RWPE1 (cell line): ENCODE results near the gene PREB.
"Not testable (repeated sequence)": the region's sequence is repeated elsewhere in the genome, so short reads cannot be mapped to it uniquely, and the experiment has no call there.

ENCODE experiments used
- CTCF ChIA-PET: fragments of 350-600 bp; sonication (Branson Sonifier 250); formaldehyde crosslinking; extraction: SDS; loops from one replicate; lab custom pipeline; 2021; lab: Yijun Ruan, JAX
- POLR2A ChIA-PET: fragments of 400-600 bp; formaldehyde crosslinking; extraction: SDS; loops from one replicate; lab custom pipeline; 2020; ENCODE audit warnings: antibody characterized with exemption; ENCODE audit not compliant: low non-redundant PET; lab: Yijun Ruan, JAX
- DNase-seq: peaks from one replicate; pipeline ENCODE4 v3.0.0; 2012; ENCODE audit warnings: low spot score
- H3K27ac ChIP-seq: fragments of 450-650 bp; 2 replicates; pipeline ENCODE4 v1.5.1; 2017
- CTCF ChIP-seq: fragments of 450-650 bp; conservative IDR thresholded peaks from 2 replicates; pipeline ENCODE4 v1.5.1; 2017; ENCODE audit warnings: low read depth, mild to moderate bottlenecking

Gene PREB

DNA sequence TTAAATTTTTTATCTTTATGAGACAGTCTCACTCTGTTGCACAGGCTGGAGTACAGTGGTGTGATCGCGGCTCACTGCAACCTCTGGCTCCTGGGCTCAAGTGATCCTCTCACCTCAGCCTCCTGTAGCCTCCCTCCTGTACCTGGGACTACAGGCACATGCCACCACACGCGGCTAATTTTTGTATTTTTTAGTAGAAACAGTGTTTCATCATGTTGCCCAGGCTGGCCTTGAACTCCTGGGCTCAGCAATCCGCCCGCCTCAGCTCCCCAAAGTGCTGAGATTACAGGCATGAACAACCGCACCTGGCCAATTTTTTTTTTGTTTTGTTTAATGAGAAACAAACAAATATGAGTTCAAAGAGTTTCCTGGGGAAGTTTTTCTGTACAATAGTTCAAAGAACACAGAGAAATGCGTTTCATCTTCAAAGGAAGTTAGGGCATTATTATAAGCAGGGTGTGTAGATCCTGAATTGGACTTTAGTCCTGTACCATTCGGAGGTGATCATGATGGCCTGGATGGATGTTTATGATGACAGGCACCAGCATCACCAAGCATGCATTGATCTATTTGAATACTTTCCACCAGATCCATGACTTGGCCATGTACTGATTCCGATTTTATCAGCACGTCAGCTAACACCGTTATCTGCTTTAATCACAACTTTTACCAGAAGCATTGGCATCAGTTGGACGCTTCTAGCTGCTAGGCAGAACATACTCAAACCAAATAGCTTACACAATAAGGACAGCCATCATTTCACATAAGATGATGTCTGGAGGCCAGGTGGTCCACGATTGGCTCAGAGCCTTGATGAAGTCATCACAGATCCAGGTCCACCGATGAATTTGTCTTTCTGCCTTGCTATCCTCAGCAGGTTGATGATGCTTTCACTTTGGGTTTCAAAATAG, 43.3 kb upstream of the PREB start:
- ChIA-PET POLR2A (no interaction called here), CTCF (interaction anchor here (0.6 to 0.7 kb wide), 2 partner anchors 16 to 75 kb away, joined by 3 read pairs; no protein-coding TSS in a partner anchor)

DNA sequence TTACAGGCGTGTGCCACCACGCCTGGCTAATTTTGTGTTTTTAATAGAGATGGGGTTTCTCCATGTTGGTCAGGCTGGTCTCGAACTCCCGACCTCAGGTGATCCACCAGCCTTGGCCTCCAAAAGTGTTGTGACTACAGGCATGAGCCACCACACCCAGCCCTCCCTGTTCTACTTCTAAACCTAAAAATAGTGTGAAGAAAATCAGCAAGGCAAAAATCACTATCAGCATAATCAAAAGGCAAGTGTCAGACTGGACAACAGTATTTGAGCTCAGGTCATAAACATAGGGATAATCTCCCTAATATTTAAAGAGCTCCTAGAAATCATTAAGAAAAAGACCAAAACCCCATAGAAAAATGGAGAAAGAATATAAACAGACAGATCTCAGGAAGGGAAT, 41.3 kb upstream of the PREB start:
- POLR2A ChIA-PET, CTCF ChIA-PET: not testable (repeated sequence)

More for the DNA sequence above, 43.3 kb upstream of the PREB start:
- no peak for DNase-seq
- no peak for TF ChIP-seq CTCF
- H3K27ac ChIP-seq: no peak overlapping the region

GRCh38 chr2:27175330-27175729, 40.9 kb upstream of the PREB start:
- DNase-seq: no peak
- ChIA-PET CTCF (no interaction called here), POLR2A (interaction anchor here (0.7 kb wide), 1 partner anchor 11 kb away, joined by 6 read pairs; no protein-coding TSS in a partner anchor)
- TF ChIP-seq CTCF: no peak
- no peak overlapping the region for H3K27ac ChIP-seq

More for the DNA sequence above, 41.3 kb upstream of the PREB start:
- not testable (repeated sequence) for DNase-seq, H3K27ac ChIP-seq

DNA sequence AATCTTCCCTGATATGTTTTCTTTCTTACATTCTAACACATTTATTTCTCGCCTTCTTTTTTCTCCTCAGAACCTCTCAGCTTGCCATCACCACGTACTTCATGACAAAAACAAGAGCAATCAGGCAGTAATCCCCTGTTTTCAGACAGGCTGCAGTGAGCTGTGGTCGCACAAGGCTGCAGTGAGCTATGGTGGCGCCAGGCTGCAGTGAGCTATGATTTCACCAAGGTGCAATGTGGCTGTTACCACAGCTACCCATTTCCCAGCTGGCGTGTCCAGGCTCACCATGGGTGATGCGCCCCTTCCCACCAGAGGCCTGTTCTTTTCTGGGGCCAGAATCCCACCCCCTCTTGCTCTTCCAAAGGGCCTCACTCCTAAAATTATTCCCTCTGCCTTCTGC, 40.2 kb upstream of the PREB start:
- CTCF ChIA-PET: no interaction called here

GRCh38 chr2:27171351-27171848, 37.0 kb upstream of the PREB start:
- DNase-seq: no peak
- POLR2A ChIA-PET: interaction anchor here (0.7 kb wide), 1 partner anchor 40 kb away, joined by 3 read pairs; the partner anchor contains the start of genes ATRAID and SLC5A6
- CTCF ChIA-PET: interaction anchor here (0.8 to 1.7 kb wide), 2 partner anchors 22 to 40 kb away, joined by 3 to 7 read pairs; partner anchors contain the start of gene TCF23
- TF ChIP-seq CTCF: no peak
- H3K27ac ChIP-seq: no peak overlapping the region

More for the DNA sequence above, 40.2 kb upstream of the PREB start:
- DNase-seq: no peak
- POLR2A ChIA-PET: interaction anchor here (0.7 kb wide), 1 partner anchor 12 kb away, joined by 6 read pairs; no protein-coding TSS in a partner anchor
- TF ChIP-seq CTCF: no peak
- no peak overlapping the region for H3K27ac ChIP-seq

- no peak overlapping the region for H3K27ac ChIP-seq
- DNase-seq: no peak
- ChIA-PET POLR2A (interaction anchor here (0.7 kb wide), 1 partner anchor 41 kb away, joined by 3 read pairs; the partner anchor contains the start of genes ATRAID and SLC5A6), CTCF (interaction anchor here (0.6 to 1.7 kb wide), 9 partner anchors 10 to 138 kb away, joined by 3 to 11 read pairs (median 6); partner anchors contain the start of gene TCF23)
- TF ChIP-seq CTCF: no peak
These were observed 36.3 kb upstream of the PREB start for GRCh38 chr2:27170581-27171337.
